ENCODE measurements around the gene PRPF18.

The PRPF18 gene

DNA sequence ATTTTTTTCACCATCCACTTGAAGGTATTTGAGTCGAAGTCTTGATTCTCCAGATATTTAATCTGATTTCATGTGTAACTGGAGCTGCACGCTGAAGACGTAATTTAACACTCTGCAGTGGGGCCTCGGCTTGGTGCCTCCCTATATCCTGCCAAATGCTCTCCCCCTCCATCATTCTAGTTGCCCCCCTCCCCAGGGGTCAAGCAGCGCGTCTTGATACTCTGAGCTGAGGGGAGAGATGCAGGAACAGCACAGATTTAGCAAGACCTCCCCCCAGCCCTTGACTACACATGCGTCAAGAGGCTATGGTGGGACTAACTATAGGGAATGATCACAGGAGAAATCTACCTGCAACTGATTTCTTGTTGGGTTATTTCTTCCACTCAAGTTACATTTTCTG is 85.8 kb downstream of the PRPF18 start:
- H3K4me3 ChIP-seq (ENCODE audit: low read depth, low read length): no peak overlapping the region
- TF ChIP-seq, protein P1, sequence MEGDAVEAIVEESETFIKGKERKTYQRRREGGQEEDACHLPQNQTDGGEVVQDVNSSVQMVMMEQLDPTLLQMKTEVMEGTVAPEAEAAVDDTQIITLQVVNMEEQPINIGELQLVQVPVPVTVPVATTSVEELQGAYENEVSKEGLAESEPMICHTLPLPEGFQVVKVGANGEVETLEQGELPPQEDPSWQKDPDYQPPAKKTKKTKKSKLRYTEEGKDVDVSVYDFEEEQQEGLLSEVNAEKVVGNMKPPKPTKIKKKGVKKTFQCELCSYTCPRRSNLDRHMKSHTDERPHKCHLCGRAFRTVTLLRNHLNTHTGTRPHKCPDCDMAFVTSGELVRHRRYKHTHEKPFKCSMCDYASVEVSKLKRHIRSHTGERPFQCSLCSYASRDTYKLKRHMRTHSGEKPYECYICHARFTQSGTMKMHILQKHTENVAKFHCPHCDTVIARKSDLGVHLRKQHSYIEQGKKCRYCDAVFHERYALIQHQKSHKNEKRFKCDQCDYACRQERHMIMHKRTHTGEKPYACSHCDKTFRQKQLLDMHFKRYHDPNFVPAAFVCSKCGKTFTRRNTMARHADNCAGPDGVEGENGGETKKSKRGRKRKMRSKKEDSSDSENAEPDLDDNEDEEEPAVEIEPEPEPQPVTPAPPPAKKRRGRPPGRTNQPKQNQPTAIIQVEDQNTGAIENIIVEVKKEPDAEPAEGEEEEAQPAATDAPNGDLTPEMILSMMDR (conservative IDR thresholded peaks at IDR 0.05; ENCODE audit: low read depth, low read length): no peak
- DNase-seq (ENCODE audit: low read depth): no peak

DNA sequence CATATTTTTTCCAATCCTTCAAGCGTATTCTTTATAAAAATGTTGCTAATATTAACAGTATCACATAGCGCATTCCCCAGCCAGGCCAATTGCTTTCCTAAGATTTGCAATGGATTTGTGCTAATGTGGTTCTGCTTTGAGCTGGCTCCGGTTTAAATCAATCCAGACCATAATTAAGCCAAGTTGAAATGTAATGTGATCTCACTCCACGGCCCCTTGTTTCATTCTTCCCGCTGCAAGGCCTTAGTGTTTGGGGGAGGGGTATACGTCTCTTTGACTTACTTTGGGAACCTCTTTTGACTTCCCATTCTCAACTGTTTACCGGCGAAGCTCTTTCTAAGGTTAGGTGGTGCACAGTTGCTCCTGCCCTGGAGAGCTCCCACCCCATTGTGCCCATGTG is 86.4 kb downstream of the PRPF18 start:
- DNase-seq (ENCODE audit: low read depth): no peak
- TF ChIP-seq, protein P1 (conservative IDR thresholded peaks at IDR 0.05; ENCODE audit: low read depth, low read length): no peak
- no peak overlapping the region for H3K4me3 ChIP-seq (ENCODE audit: low read depth, low read length)

DNA sequence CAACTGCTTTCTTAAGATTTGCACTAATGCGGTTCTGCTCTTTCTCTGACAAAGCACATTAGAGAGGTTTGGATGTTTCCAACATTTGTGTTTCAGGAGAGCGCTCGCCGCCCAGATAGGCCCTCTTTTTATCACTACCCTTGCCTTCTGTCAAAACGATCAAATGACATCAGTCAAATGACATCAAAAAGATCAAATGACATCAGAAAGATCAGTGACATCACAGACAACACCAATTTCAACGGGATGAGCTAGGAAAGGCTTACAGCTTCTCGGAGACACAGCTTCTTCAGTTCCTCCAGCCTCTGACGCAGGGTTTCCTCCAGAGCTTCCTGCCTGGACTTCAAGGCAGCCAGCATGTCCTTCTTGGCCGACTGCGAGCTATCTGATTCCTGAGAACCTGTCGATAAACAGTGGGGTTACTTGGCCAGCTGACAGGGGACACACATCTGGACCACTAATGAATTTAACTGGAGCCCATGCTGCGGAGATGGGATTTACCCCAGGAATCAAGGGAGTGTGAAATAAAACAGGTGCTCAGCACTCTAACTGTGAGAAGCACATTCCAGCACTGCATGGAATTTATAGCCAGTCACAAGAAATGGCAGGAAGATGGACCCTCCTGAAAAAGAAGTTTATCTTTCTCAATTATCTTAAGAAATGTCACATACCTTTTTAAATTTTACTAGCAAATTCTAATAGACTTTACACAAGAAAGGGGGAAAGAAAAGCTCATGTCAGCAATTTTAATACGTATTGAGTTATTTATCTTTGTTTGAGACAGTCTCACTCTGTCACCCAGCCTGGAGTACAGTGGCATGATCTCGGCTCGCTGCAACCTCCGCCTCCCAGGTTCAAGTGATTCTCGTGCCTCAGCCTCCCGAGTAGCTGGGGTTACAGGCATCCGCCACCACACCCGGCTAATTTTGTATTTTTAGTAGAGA is 88.2 kb downstream of the PRPF18 start:
- TF ChIP-seq, protein P1 (conservative IDR thresholded peaks at IDR 0.05; ENCODE audit: low read depth, low read length): no peak
- no peak for DNase-seq (ENCODE audit: low read depth)
- H3K4me3 ChIP-seq (ENCODE audit: low read depth, low read length): no peak overlapping the region

DNA sequence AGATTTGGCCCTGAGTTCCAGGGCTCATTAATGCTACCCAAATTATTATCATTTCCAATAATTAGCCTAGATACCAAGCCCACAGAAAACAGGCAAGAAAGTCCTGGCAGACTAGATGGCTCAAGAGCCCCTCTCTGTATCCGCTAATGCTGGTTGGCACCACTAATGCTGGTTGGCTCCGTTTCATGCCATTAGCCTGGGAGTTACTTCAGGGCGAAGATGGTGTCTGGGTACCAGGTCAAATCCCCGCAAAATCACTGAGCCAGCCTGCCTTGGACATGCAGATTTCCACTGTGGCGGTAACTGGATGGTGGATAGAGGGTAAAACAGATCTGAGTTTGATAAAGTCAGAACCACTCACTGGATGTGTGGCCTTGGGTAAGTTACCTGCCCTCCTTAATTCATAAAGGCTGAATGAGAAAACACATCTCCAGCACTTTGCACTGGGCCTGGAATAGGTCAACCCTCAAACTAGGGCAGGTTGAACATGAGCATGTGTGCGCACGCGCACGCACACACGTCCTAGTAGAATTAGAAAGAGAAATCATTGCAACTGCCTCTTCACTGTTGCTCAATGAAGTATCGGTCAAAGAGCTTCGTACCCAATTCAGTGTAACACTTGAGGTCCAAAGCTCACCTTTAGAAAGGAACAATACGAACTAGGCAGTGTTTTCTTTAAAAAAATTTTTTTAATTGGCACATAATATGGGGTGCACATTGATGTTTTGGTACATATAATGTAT is 91.5 kb downstream of the PRPF18 start:
- no peak for DNase-seq (ENCODE audit: low read depth)
- TF ChIP-seq, protein P1 (conservative IDR thresholded peaks at IDR 0.05; ENCODE audit: low read depth, low read length): no peak
- H3K4me3 ChIP-seq (ENCODE audit: low read depth, low read length): no peak overlapping the region
